OCI-LY3 (cell line): ENCODE data around the gene INHBB.

Source experiments
- EZH2phosphoT487 ChIP-seq: fragments of 200-600 bp; shearing (Covaris generic); IDR thresholded peaks from 2 replicates; pipeline ENCODE4 v1.6.1; 2018; ENCODE audit warnings: antibody characterized with exemption, mixed run types, low read depth
- TF ChIP-seq, protein P1 (sequence below): fragments of 200-600, 300-600 bp; sonication (generic); IDR thresholded peaks from 2 replicates; pipeline ENCODE4 v1.5.1; 2014; ENCODE audit warnings: antibody characterized with exemption, low read length, low read depth

DNA sequence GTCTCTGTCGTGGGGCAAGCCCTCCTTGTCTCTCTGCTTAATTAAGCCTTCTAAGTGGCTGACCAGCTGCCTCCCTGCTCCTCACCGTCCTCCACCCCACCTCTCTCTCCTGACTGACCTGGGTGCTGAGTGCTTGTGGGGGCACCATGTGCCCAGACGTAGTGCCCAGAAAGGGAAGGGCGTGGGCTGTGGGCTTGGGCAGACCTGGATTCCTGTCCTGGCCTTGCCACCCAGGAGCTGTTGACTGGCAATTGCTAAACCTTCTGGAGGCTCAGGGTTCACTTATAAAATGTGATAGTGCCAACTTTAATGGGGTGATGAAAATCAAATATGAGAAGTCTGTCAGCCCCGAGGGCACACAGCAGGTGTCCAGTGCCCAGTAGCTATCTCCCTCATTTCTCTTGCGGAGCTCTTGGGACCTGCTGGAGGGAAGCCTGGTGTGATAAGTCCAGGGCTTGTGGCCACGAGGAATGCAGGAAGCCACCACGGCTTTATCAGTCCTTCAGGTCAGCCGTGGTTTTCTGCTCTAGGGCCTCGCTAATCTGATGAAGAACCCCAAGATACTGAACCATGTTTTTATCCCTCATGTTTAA, 22.0 kb upstream of the INHBB start:
- TF ChIP-seq, protein P1, sequence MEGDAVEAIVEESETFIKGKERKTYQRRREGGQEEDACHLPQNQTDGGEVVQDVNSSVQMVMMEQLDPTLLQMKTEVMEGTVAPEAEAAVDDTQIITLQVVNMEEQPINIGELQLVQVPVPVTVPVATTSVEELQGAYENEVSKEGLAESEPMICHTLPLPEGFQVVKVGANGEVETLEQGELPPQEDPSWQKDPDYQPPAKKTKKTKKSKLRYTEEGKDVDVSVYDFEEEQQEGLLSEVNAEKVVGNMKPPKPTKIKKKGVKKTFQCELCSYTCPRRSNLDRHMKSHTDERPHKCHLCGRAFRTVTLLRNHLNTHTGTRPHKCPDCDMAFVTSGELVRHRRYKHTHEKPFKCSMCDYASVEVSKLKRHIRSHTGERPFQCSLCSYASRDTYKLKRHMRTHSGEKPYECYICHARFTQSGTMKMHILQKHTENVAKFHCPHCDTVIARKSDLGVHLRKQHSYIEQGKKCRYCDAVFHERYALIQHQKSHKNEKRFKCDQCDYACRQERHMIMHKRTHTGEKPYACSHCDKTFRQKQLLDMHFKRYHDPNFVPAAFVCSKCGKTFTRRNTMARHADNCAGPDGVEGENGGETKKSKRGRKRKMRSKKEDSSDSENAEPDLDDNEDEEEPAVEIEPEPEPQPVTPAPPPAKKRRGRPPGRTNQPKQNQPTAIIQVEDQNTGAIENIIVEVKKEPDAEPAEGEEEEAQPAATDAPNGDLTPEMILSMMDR: no peak
- no peak for TF ChIP-seq EZH2phosphoT487
